OCI-LY7 (cell line): ENCODE results near the gene CNTNAP4.

ENCODE experiments used
- CTCF ChIP-seq: fragments of 200-600 bp; sonication (generic); conservative IDR thresholded peaks from 2 replicates; pipeline ENCODE4 v1.5.1; 2014; ENCODE audit warnings: mild to moderate bottlenecking, antibody characterized with exemption, low read length, moderate library complexity, mixed read lengths
- EZH2phosphoT487 ChIP-seq: fragments of 200-600 bp; sonication (generic); IDR thresholded peaks from 2 replicates; pipeline ENCODE4 v1.6.1; 2018; ENCODE audit warnings: low read depth, borderline replicate concordance, mild to moderate bottlenecking, mixed run types, antibody characterized with exemption, low read length, moderate library complexity, mixed read lengths

- TF ChIP-seq CTCF (no peak), EZH2phosphoT487 (no peak)
Observed at GRCh38 chr16:76565542-76565941, 288.3 kb downstream of the CNTNAP4 start.
